Suprapubic skin (tissue), 3 donors: Measurements from ENCODE around the gene LRRC53.

ENCODE experiments used
- CTCF ChIP-seq, 2 donors: fragments of 200-600 bp in 1 of 2; fragments of 450-650 bp in 1 of 2; sonication (generic) in 1 of 2; IDR thresholded peaks; one replicate each; pipeline ENCODE4 v1.5.1; 2016 to 2019; ENCODE audit warnings: antibody characterized with exemption in 2 of 2, mild to moderate bottlenecking in 1 of 2, moderate library complexity in 1 of 2
- EP300 ChIP-seq: sonication (generic); formaldehyde crosslinking; IDR thresholded peaks from one replicate; pipeline ENCODE4 v1.6.1; 2017; ENCODE audit warnings: antibody characterized with exemption
- POLR2A ChIP-seq, 2 donors: fragments of 450-650 bp; IDR thresholded peaks; one replicate each; pipeline ENCODE4 v1.6.1; 2017; ENCODE audit warnings: antibody characterized with exemption in 2 of 2, mild to moderate bottlenecking in 2 of 2, moderate library complexity in 2 of 2

GRCh38 chr1:74468982-74469603 lies 43.3 kb downstream of the LRRC53 start:
- TF ChIP-seq POLR2A (IDR thresholded peaks at IDR 0.05) (no peak), CTCF (IDR thresholded peaks at IDR 0.05) (peak in 1 of 2 donors; percentile 52), EP300 (no peak)
